OCI-LY7 (cell line): ENCODE data around the gene NUP160. TPM values are rescaled to one million over a fixed set of nuclear protein-coding genes. Genes with fewer than 3 reads are reported as not detected.

Experiments used
- BruUV-seq: library from RNA; stranded (reverse); fragments of 400-500 nt; replicated peaks from 2 replicates; lab custom pipeline; 2021; lab: Mats Ljungman, UMichigan
- CTCF ChIA-PET: fragments of 300-600 bp; sonication (Branson Sonifier 250); formaldehyde crosslinking; loops from one replicate; lab custom pipeline; 2022; ENCODE audit warnings: antibody characterized with exemption; ENCODE audit not compliant: unreplicated experiment; lab: Charles Lee
- POLR2A ChIA-PET: fragments of 300-600 bp; sonication (Branson Sonifier 250); formaldehyde crosslinking; loops from one replicate; lab custom pipeline; 2022; ENCODE audit warnings: antibody characterized with exemption; lab: Charles Lee
- DNase-seq: peaks from one replicate; pipeline ENCODE4 v3.0.0-alpha.2; 2015; ENCODE audit warnings: low spot score
- H2AFZ ChIP-seq: fragments of 200-600 bp; sonication (generic), shearing (Covaris generic); 2 replicates; pipeline ENCODE4 v1.6.1; 2014; ENCODE audit warnings: mild to moderate bottlenecking, antibody characterized with exemption, low read length, moderate library complexity
- H3K27ac ChIP-seq: fragments of 200-600 bp; sonication (generic); 2 replicates; pipeline ENCODE4 v1.5.1; 2014; ENCODE audit warnings: mixed run types, low read depth, mild to moderate bottlenecking, moderate library complexity, low read length, inconsistent platforms; ENCODE audit not compliant: poor library complexity, severe bottlenecking
- H3K36me3 ChIP-seq: fragments of 200-600 bp; sonication (generic); 2 replicates; pipeline ENCODE4 v1.6.1; 2014; ENCODE audit warnings: mild to moderate bottlenecking, antibody characterized with exemption, low read length, moderate library complexity, mixed read lengths; ENCODE audit not compliant: insufficient read depth
- H3K4me1 ChIP-seq: fragments of 200-600 bp; sonication (generic); 2 replicates; pipeline ENCODE4 v1.5.1; 2014; ENCODE audit warnings: mild to moderate bottlenecking, low read length; ENCODE audit not compliant: insufficient read depth, poor library complexity, severe bottlenecking
- H3K4me2 ChIP-seq: fragments of 200-600 bp; sonication (generic); 2 replicates; pipeline ENCODE4 v1.6.1; 2014; ENCODE audit warnings: mild to moderate bottlenecking, low read length
- H3K4me3 ChIP-seq: fragments of 200-600 bp; sonication (generic); 2 replicates; pipeline ENCODE4 v1.5.1; 2014; ENCODE audit warnings: mild to moderate bottlenecking, low read depth, low read length; ENCODE audit not compliant: poor library complexity, severe bottlenecking
- H3K79me2 ChIP-seq: fragments of 200-600 bp; sonication (generic); 2 replicates; pipeline ENCODE4 v1.6.1; 2016; ENCODE audit warnings: low read depth, mild to moderate bottlenecking, low read length, moderate library complexity, mixed read lengths; ENCODE audit not compliant: insufficient read depth
- H3K9me2 ChIP-seq: fragments of 200-600 bp; sonication (generic); 2 replicates; pipeline ENCODE4 v1.6.1; 2016; ENCODE audit warnings: mild to moderate bottlenecking, low read length, mixed read lengths; ENCODE audit not compliant: insufficient read depth
- H3K9me3 ChIP-seq: fragments of 200-600 bp; sonication (generic); 2 replicates; pipeline ENCODE4 v1.6.1; 2014; ENCODE audit warnings: mild to moderate bottlenecking, mixed run types, low read length, mixed read lengths
- H4K20me1 ChIP-seq: fragments of 200-600 bp; sonication (generic); 2 replicates; pipeline ENCODE4 v1.6.1; 2014; ENCODE audit warnings: mild to moderate bottlenecking, antibody characterized with exemption, low read length, moderate library complexity, mixed read lengths; ENCODE audit not compliant: insufficient read depth
- CTCF ChIP-seq: fragments of 200-600 bp; sonication (generic); conservative IDR thresholded peaks from 2 replicates; pipeline ENCODE4 v1.5.1; 2014; ENCODE audit warnings: mild to moderate bottlenecking, antibody characterized with exemption, low read length, moderate library complexity, mixed read lengths
- EZH2phosphoT487 ChIP-seq: fragments of 200-600 bp; sonication (generic); IDR thresholded peaks from 2 replicates; pipeline ENCODE4 v1.6.1; 2018; ENCODE audit warnings: low read depth, borderline replicate concordance, mild to moderate bottlenecking, mixed run types, antibody characterized with exemption, low read length, moderate library complexity, mixed read lengths
- intact Hi-C: fragments of 100-400 bp; cut with micrococcal nuclease; formaldehyde crosslinking; loops from one replicate; pipeline ENCODE4 v1.10.0; 2022; ENCODE audit not compliant: unreplicated experiment
- total RNA-seq, 2 experiments: library from RNA; depleted of rRNA in 1 of 2; stranded (reverse); fragments of >200 nt in 1 of 2; shearing (Covaris generic) in 1 of 2; gene quantifications; 2 replicates each; pipeline ENCODE4 v1.2.3, GENCODE V29; 2014 to 2022

NUP160 gene
- total RNA-seq, 2 experiments from 2014 or later = 32.0 to 70.6 TPM

DNA sequence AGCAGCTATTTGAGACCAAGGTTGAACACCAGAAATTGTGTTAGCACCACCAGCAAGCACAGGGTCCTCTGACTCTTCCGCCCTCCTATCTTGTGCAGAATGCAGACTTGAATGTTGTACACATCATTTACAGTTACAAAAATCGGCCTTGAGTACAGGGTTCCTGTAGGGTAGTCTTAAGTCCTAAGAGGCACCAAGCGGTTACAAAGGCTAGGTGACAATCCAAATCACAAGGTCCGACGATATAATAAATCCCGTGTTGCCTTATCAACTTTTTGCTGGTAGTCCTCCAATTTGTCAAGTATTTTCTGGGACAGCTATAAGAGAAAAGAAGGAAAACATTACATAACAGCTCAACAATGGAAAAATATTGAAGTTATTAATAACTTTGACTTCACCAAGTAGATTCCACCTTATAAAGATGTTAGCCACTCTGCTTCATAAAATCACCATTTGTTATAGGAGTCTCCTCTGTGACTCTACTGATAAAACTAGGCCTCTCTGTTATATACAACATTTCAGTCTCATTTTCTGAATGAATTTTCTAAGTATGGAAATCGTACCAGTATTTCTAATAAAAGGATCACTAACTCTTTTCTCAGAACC lies 69.2 kb downstream of the NUP160 start:
- no TSS peak for BruUV-seq
- DNase-seq = no peak

GRCh38 chr11:47775240-47775869 lies 72.8 kb downstream of the NUP160 start:
- Histone ChIP-seq H3K9me2 (no peaks in the 10 kb centered on the region), H3K4me1 (no peaks in the 10 kb centered on the region), H3K4me2 (no peak overlapping the region), H4K20me1 (no peaks in the 10 kb centered on the region), H3K79me2 (no peaks in the 10 kb centered on the region), H3K27ac (no peak overlapping the region), H3K4me3 (no peak overlapping the region), H3K36me3 (peaks cover 56% of the 10 kb centered on the region), H2AFZ (no peak overlapping the region), H3K9me3 (no peaks in the 10 kb centered on the region)
- no peak for TF ChIP-seq EZH2phosphoT487
- TF ChIP-seq CTCF = no peak
- BruUV-seq = no TSS peak
- DNase-seq = no peak
- intact Hi-C loops = no loop called here
- POLR2A ChIA-PET = interaction anchor here (0.6 to 1.3 kb wide), 3 partner anchors 15 to 1046 kb away, joined by 3 read pairs; no protein-coding TSS in a partner anchor
- CTCF ChIA-PET = no interaction called here

More for the DNA sequence above, 69.2 kb downstream of the NUP160 start:
- Histone ChIP-seq H3K4me1 (no peaks in the 10 kb centered on the region), H3K9me3 (no peaks in the 10 kb centered on the region), H3K4me3 (no peak overlapping the region), H3K79me2 (no peaks in the 10 kb centered on the region), H3K9me2 (no peaks in the 10 kb centered on the region), H2AFZ (no peak overlapping the region), H3K36me3 (peaks cover 85% of the 10 kb centered on the region), H3K4me2 (no peak overlapping the region), H3K27ac (no peak overlapping the region), H4K20me1 (no peaks in the 10 kb centered on the region)
- no peak for TF ChIP-seq EZH2phosphoT487
- TF ChIP-seq CTCF = no peak
- ChIA-PET POLR2A (interaction anchor here (0.6 to 1.7 kb wide), 8 partner anchors 10 to 92 kb away, joined by 3 to 6 read pairs (median 3); partner anchors contain the start of genes AGBL2 and FNBP4), CTCF (no interaction called here)
- intact Hi-C loops = no loop called here

DNA sequence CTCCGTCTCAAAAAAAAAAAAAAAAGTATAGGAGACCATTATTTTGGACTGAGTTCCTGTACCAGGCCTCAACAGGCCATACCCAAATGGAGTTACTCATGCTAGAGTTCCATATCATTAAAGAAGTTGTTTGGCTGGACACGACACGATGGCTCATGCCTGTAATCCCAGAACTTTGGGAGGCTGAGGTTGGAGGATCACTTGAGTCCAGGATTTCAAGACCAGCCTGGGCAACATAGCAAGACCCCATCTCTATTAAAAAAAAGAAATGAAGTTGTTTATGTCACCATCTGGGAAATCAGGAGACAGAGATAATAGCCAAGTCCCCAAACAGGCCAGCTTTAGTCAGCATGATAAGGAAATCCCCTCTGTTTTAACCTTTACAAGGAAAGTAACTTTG lies 74.3 kb downstream of the NUP160 start:
- CTCF ChIA-PET = no interaction called here
- POLR2A ChIA-PET = interaction anchor here (0.6 kb wide), 3 partner anchors 12 to 75 kb away, joined by 3 read pairs; no protein-coding TSS in a partner anchor

More for the DNA sequence above, 74.3 kb downstream of the NUP160 start:
- intact Hi-C loops = no loop called here
- no peak overlapping the region for H2AFZ ChIP-seq
- DNase-seq = no peak
- no peaks in the 10 kb centered on the region for H4K20me1 ChIP-seq
- H3K9me3 ChIP-seq = no peaks in the 10 kb centered on the region
- H3K4me3 ChIP-seq = no peak overlapping the region
- no peaks in the 10 kb centered on the region for H3K4me1 ChIP-seq
- H3K9me2 ChIP-seq = no peaks in the 10 kb centered on the region
- peaks cover 41% of the 10 kb centered on the region for H3K36me3 ChIP-seq
- H3K4me2 ChIP-seq = no peak overlapping the region
- no peaks in the 10 kb centered on the region for H3K79me2 ChIP-seq
- no TSS peak for BruUV-seq
- H3K27ac ChIP-seq = no peak overlapping the region
- TF ChIP-seq CTCF (no peak), EZH2phosphoT487 (no peak)
